Subcutaneous adipose tissue (tissue), 4 donors: Measurements from ENCODE around the gene PLXNA2. TPM values are rescaled to one million over a fixed set of nuclear protein-coding genes. Genes with fewer than 3 reads are reported as not detected.

ENCODE experiments used
- total RNA-seq, 4 donors: library from RNA; depleted of rRNA; stranded (reverse); fragments of >200 nt; gene quantifications; one replicate each; pipeline ENCODE4 v1.1.0, GENCODE V29; 2016
- TF ChIP-seq, protein P1 (sequence below): fragments of 450-650 bp; IDR thresholded peaks from one replicate; pipeline ENCODE4 v1.5.1; 2016; ENCODE audit warnings: low read depth, mild to moderate bottlenecking, control low read depth, antibody characterized with exemption, moderate library complexity

PLXNA2 gene
- total RNA-seq, 4 donors from 2014 or later = 6.8 to 37.5 (median 14.3) TPM

DNA sequence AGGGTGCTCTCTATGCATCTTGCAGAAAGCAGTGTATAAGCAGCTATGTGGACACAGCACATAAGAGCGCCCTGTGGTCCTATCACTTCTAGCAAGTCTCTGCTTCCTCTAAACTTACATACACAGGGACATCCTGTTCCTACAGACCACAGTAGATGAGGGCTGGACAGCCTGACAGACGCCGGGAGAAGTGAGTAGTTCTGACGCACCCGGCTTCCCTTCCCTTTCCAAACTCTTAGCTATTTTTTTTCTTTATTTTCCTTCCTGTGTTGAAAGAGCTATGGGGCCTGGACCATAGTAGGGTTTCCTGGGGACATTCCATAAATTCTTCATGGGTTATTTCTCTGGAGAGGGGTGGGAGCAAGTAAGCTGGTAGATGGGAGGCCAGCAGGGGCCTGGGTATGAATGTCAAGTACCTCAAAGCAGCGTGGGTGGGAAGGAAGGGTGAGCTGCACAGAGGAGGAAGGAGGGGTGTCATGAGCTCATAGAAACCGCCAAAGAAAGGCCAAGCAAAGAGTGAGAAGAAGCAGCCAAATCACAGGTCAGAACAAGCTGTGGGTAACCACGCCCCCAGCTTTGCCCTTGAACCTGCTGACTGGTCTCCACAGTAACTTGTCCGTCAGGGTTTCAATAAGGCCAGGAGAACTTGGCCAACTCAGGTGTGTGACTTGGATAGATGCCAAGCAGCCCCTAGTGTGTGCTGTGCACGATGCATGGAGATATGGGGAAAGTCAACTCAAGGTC lies 36.6 kb downstream of the PLXNA2 start:
- TF ChIP-seq, protein P1, sequence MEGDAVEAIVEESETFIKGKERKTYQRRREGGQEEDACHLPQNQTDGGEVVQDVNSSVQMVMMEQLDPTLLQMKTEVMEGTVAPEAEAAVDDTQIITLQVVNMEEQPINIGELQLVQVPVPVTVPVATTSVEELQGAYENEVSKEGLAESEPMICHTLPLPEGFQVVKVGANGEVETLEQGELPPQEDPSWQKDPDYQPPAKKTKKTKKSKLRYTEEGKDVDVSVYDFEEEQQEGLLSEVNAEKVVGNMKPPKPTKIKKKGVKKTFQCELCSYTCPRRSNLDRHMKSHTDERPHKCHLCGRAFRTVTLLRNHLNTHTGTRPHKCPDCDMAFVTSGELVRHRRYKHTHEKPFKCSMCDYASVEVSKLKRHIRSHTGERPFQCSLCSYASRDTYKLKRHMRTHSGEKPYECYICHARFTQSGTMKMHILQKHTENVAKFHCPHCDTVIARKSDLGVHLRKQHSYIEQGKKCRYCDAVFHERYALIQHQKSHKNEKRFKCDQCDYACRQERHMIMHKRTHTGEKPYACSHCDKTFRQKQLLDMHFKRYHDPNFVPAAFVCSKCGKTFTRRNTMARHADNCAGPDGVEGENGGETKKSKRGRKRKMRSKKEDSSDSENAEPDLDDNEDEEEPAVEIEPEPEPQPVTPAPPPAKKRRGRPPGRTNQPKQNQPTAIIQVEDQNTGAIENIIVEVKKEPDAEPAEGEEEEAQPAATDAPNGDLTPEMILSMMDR = no peak

DNA sequence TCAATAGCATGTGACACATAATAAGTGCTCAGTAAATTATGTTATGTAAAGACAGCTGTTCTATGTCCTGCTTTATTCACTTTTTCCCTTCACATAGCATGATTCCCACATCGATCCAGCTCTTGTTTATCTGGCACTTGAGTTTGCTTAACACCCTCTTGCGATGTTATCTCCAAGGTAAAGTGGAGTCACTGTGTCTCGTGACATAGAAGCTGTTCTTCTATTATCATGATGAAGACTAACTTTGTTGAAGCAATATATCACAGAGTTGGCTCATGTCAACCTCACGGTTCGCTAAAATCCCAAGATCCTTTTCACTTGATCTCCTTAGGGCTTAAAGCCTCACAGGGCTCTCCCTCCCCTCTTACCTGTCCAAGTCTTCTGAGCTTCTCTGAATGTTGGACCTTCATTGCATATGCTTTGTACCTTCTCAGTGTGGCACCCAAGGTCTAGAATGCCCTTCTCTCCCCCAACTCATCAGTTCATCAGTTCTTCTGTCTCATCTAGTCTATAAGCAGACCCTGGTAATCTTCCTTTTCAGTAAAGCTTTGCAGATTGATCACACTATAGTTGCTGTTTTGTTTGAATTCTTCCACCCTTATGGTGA lies 38.0 kb downstream of the PLXNA2 start:
- TF ChIP-seq, protein P1 = no peak

DNA sequence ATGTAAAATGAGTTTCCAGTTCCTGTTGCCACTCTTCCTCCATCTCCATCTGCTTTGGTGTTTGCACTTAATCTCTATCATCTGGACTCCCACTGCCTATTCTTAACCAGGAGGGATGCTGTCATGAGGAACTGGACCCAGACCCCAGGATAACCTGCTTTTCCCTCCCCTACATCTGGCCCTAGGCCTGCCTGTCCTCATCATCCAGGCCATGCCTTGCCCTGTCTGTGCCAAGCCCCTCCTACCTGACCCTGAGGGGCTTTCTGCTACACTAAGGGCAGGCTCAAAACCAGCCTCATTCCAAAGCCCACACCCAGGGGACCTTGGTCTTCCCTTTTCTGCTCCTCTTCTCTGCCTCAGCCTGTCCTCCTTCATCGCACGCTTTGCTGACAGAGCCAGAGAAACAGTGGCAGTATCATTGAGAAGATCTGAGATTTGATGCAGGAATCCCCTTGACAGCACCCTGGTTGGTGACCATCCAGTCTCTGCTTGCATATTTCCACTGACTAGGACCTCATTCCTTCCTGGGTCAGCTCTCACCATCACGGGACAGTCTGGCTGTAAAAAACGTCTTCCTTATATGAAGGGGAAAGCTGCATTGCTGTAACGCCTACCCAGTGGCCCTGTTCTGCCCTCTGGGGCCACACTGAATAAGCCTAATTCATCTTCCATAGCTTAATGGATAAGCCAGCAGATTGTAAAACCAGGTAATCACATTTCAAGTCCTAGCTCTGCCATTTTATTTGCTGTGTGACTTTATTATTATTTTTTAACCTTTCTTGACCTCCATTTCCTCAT lies 38.8 kb downstream of the PLXNA2 start:
- TF ChIP-seq, protein P1 = no peak

DNA sequence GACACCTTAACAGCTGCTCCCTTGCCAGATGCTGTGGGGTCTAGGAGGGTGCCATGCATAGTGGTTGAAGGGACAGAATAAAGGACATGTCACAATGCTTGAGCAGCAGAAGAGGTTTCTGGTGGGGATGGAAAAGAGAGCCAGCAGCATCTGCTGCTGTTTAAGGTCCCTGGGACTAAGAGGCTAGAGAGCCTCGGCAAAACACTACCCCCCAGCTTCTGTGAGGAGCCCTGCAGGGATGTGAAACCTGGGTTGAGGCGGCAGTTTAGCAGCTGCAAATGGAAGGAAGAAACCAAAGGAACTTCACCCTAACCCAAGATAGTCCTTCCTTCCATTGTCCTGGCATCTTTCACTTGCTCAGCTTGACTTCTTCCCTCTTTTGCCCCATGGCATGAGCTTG lies 39.4 kb downstream of the PLXNA2 start:
- TF ChIP-seq, protein P1 = no peak

DNA sequence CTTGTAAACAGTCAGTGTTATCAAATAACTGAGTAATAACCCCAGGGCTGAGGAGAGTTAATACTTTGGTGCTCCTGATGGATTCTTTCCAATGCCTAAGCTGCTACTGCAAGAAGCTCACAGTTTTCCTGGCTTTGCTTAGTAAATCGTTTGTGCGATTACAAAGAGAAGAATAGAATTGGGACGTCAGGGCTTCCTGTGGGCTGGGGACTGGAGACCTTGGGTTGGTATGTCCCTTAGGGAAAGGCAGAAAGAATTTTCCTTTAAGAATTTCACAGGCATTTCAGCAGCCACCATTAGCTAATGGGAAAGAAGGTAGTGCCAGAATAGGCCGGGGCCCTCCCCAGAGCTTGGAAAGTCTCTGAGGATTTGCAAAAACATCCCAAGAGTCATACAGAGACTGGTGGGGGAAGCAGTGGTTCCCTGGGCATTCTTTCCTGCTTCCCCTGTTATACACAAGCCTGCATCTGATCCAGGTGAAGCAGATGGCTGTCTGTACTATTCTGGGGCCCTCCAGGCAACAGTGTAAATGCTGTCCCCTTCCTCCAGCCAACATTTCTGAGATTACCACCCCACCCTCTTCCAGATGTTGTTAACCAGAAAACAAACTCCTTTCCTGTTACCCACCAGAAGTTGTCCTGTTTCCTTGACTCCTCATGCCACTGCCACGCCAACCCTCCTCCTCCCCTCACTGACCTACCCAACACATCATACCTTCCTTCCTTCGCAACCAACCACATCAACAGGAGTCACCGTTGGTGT lies 40.2 kb downstream of the PLXNA2 start:
- TF ChIP-seq, protein P1 = no peak

DNA sequence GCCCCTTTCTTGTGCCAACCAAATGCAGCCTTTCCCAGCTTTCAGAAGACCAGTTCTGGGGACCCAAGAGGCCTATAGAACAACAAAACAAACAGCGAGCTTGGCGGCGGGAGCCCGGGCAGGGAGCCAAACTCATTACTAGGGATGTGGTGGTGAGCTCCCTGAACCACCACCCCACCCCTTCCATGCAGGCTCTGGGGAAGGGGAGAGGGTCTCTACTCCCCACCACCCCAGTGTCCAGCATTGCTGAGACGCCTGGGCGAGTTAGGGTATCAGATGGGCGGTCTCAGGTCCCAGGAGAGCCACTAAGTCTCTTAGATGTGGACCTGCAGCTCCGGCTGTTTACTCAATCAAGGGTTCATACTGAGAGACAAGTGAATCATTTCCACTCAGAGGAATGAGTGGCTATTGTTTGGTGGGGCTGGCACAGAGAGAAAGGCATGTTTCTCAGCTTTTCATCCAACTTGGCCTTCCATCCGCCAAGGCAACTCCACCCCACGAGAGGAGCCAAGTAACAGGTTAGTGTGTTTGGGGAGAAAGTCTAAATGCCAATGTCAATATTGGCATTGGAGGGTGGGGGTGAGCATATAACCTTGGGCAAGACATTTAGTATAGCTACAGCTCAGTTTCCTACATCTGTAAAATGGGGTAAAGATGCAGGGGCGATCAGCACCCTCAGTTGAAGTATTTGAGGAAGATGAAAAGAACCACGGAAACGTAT lies 40.9 kb downstream of the PLXNA2 start:
- TF ChIP-seq, protein P1 = no peak
